ENCODE data around the gene ETV6. TPM values are rescaled to one million over a fixed set of nuclear protein-coding genes. Genes with fewer than 3 reads are reported as not detected.
"Not testable (repeated sequence)": the region's sequence is repeated elsewhere in the genome, so short reads cannot be mapped to it uniquely, and the experiment has no call there.

ETV6 gene
- total RNA-seq, 1 donor from 2014 or later: 72.7 TPM

DNA sequence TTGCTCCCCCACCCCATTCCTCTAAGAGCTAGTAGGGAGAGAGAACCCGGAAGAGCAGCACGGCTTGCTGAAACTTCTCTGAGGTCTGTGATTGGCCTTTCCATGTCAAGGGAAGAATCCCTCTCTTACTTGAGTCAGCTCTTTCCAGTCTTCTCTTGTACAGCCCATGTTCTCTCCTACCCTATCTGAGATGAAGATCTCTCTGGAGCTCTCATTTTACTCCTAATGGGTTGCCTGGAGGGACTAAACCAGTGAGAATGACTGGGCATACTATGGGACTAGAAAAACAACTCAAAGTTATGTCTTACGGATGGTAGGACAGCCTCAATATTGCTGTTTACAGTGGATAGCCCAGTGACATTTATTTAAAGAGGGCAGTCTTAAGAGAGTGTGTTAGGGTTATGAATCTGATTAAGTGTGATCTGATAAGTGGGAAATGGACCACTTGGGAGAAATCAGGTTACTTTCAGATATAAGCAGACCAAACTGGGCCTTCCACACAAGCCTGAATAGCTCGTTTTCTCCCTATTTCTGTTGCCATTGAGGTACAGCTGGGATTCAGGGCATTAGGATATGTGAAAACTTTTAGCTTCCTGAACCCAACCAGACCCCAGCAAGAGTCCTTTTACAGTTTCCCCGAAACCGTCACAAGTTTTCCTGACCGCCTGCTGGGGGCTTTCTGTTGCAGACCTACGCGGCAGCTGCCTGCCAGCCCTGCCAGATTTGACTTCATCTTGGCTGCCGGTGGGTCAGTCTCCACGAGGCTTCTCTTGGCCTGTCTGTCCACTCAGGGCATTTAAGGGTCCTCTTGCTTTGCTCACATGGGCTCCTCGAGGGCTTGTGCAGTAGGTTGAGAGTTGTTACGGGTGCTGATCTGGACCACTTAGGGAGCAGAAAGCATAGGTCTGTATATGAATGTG is 16.9 kb downstream of the ETV6 start:
- intact Hi-C loops (cut with micrococcal nuclease): no loop called here

DNA sequence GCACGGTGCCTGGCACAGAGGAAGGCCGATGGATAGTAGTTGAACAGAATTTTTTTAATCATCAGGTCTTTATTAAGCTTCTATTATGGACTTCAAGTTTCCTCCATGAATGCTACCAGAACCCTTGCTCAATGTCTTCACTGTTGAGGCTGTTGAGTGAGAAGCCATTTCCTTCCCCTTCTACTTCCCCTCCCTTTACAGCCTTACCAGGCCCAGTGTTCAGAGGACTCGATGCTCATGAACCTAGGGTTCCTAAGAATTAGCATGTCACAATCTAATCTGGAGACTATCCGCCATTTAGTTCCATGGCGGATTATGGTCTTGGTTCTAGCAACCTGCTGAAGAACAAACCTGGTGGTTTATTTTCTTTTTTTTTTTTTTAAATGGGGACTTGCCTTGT is 17.7 kb downstream of the ETV6 start:
- intact Hi-C loops (cut with micrococcal nuclease): no loop called here

DNA sequence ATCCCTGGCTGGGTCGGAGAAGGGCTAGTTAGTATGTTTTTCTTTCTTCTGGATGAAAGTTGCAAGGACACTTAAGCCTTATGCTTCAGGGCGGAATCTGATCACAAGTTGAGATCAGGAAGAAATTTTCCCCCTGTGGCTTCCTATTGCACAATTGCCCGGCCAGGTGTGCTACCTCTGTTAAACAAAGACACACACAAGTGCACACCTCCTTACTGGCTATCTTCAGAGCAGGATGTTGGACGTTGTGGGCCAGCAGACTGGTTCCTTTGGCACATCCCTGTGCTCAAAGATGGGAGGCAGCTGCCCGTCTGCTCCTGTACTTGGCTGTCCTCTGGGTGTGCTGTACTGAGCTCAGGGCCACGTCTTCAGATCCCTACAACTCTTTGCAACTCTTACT is 19.1 kb downstream of the ETV6 start:
- intact Hi-C loops (cut with micrococcal nuclease): no loop called here

DNA sequence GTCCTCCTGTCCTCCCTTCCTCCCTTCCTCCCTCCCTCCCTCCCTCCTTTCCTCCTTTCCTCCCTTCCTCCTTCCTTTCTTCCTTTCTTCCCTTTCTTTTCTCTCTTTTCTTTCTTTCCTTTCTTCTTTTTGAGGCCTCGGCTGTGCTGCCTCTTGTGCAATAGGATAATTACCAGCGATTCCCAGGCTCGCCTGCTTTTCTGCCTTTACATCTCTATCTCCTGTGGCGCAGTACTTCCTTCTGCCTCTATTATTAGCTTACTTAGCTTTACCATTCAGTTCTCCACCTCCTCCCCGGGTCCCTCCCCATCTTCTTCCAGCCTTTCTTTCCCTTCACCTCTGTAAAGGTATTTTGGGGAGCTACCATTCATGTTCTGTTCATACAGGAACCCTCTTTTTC is 19.9 kb downstream of the ETV6 start:
- intact Hi-C loops (cut with micrococcal nuclease): no loop called here

DNA sequence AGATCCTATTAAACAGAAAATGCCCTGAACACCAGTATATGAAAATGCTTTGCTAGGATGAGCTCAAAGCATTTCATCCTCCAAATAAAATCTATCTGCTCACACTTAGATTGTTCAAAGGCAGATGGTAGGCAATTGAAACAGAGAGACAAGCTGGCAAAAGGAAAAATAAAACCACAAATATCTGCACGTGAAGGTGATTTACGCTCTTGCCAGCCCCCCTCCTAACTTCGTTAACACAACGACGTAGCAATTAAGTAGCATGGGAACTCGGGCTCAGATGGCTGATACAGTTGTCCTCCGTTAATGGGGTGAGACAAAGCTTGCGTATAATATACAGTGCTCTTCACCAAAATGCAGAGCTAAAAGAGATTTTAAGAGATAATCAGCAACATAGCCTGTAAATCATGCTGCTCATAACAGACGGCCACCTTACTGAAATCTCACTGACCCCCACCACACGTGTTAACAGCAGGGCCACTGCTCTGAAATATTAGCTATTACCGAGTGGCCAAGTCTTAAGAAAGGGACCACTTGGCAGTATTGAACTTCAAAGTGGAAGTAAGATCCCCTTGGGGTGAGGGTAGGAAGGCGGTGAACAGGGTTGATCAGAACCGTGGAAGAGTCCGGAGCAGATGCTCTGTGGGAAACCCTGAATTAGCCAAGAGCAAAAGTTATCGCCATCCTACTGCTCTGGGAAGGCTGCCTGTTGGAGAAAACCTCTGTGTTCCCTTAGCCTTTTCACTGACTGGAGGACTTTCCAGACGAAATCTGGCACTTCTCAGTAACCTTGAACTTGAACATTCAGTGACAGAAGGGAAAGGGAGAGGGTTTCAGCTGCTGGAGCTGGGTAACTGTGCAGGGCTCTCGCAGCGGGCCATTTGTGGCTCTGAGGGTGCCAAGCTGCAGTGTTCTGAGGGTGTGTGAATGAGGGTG is 23.1 kb downstream of the ETV6 start:
- intact Hi-C loops (cut with micrococcal nuclease): no loop called here

DNA sequence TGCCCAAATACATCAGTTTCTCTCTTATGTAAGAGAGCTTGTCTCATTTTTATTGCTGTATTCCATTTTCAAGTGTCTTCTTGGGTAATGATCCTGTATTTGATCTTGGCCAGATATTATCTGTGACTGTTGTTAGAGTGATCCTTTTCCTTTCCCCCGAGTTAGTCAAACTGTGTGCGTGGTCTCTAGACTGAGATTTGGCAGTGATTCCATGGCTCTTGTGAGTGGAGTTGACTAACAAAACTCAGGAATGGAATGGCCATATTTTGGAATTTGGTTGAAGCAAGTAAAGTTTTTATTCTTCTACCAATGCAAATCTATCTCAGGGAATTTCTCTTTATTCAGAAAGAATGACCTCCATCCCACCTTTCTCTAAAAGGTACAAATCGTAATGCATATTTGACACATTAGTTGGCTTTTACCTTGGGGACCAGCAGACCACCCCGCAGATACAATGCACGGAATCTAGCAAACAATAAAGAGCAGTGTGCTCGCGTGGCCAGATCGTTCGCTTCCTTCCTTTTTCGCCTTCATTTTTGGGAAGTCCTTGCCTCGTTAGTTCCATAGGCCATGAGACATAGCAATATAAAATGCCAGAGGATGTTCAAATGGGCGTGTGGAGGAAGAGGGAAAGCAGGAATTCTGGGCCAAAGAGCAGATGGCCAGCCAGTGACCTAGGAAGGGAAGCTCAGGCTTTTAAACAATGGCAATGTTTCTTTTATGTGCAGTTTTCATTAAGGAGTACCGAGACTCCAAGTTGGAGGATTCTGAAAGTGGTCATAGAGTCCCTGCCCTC is 24.4 kb downstream of the ETV6 start:
- intact Hi-C loops (cut with micrococcal nuclease): no loop called here

DNA sequence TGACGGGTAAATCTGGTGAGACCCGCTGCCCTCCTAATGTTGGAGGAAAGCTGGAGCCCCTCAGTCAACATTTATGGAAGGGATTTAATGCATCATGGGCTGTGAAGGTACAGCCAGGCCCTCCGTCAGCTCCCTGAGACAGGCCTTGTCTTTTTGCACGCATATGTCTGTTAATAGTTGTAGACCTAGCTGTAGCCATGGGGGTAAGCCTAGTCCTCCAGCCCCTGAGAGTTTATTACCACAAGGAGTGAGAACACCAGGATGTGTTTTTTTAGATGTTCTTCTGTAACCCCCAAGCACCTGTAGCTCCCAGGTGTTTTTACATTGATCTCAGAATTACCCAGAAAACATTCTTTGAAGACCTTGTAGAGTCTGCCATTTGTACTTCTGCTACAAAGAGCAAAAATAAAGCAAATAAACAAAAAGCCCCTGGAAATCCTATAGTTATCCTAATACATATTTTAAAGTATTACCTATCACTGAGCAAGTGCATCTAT is 25.5 kb downstream of the ETV6 start:
- intact Hi-C loops (cut with micrococcal nuclease): no loop called here

DNA sequence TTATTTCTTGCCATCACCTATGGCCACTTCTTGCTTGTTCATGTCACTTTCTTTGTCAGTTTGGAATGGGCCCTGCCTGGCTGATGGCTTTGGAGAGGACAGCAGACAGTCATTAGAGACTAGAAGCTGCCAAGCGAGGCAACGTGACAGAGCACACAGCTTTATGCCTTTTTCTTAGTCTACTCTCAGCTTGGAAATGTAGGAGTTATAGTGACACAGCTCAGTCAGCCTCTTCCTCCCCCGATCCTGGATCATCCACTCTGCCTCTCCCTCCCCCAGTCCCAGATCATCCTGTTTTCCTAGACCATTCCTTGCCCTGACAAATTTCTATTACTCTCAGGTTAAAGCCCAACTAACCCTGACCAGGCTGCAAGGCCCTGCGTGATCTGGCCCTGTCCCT is 26.6 kb downstream of the ETV6 start:
- intact Hi-C loops (cut with micrococcal nuclease): no loop called here

DNA sequence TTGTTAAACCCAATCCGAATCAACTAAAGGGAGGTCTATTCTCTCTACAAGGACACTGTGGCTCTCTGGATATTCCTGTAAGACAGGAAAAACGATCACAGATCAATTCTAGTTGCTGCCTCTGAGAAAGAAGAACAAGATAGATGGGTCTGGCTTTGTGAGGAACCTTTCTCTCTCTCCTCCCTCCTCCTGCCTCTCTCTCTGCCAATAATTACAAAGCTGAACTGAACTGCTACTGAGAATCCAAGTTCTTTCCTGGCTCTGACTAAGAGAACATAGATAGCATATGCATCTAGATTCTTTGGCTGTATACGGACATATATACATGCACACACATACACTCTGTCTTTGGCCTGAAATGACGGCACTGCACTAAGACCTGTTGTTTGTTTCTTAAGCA is 27.6 kb downstream of the ETV6 start:
- intact Hi-C loops (cut with micrococcal nuclease): no loop called here

DNA sequence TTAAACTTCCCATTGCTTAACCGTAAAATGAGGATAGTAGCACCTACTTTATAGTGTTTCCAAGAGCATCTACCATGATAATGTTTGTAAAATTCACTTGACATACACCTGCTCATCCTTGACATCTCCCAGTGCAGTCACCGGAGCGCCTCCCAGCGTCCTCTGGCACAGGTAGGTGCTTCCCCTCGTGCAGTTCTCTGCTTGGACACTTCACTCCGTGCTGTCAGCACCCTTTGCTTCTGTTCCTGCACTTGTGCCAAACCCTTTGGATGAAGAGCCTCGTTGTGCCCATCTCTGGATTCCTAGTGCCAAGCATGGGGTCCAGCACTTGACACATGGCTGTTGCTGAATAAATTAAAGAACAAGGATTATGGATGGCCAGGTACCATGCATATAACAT is 28.3 kb downstream of the ETV6 start:
- intact Hi-C loops (cut with micrococcal nuclease): no loop called here

DNA sequence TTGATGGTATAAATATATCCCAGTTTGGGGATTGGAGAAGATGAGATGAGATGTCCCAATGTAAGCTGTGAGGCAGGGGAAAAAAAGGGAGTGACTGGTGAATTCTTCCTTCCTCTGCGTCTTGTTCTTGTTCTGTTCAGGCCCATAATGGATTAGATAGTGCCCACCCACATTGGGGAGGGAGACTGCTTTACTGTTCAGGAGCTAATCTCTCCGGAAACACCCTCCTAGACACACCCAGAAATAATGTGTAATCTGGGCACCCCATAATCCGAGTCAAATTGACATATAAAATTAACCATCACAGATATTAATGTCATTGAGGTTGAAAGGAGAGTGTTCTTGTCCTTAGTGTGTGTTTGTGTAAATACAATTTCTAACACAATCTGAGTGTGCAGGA is 29.3 kb downstream of the ETV6 start:
- intact Hi-C loops (cut with micrococcal nuclease): no loop called here

DNA sequence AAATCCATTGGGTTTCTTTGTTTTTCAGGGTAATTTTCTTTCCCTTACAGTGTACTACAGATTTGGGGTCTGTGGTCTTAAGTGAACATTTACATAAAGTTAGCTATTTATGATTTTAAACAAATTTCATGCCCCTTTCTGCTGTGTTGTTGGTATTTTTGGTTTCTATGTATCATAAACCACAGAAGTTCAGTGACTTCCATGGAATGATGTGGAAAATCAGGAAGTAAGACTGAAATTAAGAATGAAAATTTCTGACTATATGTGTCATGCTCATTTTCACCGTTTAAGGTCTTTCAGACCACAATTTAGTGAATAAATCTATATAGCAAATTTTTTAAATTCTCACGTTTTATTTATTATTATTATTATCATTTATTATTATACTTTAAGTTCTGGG is 31.7 kb downstream of the ETV6 start:
- intact Hi-C loops (cut with micrococcal nuclease): no loop called here

DNA sequence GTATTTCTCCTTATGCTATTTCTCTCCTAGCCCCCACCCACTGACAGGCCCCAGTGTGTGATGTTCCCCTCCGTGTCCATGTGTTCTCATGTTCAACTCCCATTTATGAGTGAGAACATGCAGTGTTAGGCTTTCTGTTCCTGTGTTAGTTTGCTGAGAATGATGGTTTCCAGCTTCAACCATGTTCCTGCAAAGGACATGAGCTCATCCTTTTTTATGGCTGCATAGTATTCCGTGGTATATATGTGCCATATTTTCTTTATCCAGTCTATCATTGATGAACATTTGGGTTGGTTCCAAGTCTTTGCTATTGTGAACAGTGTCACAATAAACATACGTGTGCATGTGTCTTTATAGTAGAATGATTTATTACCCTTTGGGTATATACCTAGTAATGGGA is 32.2 kb downstream of the ETV6 start:
- intact Hi-C loops (cut with micrococcal nuclease): not testable (repeated sequence)

DNA sequence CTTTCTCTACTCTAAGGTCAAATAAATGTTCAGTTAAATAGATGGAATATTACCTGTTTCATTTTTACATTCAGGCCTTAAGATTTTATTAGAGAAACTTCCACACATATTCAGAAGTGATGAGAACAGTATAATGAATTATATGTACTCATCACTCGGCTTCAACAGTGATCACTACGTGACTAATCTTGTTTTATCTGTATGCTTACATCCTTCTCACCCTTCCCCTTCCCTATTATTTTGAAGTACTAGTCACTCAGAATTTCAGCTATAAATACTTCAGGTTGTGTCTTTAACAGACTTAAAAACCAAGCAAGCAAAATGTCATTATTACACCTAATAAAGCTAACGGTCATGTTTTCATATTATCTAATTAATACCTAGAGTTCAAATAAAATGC is 34.9 kb downstream of the ETV6 start:
- intact Hi-C loops (cut with micrococcal nuclease): no loop called here

DNA sequence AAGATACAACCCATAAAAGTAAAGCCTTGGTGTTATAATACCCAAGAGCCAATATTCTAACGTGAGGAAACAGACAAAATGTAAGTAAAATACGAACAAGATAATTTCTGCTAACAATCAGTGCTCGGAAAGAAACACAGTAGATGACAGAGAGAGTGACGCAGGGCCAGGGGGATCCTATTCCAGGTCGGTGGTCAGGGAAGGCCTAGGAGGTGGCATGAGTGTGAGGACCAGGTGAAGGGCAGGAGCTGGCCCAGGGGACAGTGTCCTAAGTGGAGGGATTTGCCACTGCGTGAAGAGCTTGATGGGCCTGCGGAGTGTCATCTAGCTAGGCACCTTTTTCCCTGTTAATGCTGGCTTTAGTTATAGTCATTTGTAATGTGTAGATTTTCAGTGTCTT is 35.3 kb downstream of the ETV6 start:
- intact Hi-C loops (cut with micrococcal nuclease): no loop called here

DNA sequence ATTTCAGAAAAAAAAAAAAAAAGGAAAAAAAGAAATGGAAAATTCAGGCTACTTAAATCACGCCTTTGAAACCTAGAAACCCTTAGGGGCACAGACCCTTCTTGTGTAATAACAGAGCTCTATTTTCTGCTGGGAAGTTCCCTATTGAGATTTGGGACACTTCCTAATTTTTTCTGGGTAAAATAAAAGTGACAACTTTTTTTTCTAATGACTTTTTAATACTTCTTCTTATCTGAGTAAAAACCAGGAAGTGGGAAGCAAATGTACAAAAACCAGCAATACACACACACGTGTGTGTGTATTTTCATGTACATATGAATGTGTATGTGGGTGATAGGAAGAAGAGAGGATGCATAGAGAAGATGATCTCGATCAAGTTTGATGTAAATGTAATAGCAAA is 35.8 kb downstream of the ETV6 start:
- intact Hi-C loops (cut with micrococcal nuclease): no loop called here

DNA sequence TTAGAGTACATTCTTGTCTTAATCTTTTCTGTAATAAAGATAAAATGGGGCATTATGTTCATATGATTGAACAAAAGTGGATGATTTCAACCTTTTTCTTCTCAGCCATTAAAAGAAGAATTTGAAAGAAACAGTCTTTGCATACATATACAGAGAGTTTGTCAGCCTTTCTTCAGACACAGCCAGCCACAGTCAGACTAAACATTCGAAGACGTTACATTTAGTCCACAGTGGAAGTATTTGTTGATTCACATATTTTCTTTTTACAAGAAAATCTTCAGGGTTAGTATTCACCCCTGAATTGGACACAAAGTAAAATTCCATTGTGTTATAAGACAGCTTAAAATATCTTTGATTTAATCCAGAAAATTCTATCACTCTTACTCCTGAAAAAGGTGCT is 36.2 kb downstream of the ETV6 start:
- intact Hi-C loops (cut with micrococcal nuclease): no loop called here

DNA sequence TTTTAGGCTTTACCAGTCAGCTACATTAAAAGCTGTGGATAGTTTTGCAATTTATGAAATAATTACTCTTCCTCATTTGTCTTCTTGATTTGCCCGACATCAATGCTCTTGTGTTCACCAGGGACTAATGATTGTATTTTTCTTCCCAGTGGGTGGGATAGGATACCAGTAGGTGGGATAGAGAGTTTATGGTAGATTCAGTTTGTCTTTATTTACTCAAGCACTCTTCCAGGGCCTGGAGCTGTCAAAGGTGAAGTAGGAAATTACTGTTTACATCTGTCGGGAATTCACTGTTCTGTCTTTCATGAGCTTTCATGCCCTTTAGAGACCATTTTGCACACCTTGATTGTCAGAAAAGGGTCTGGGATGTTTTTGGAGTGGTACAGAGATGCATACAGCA is 36.6 kb downstream of the ETV6 start:
- intact Hi-C loops (cut with micrococcal nuclease): no loop called here

DNA sequence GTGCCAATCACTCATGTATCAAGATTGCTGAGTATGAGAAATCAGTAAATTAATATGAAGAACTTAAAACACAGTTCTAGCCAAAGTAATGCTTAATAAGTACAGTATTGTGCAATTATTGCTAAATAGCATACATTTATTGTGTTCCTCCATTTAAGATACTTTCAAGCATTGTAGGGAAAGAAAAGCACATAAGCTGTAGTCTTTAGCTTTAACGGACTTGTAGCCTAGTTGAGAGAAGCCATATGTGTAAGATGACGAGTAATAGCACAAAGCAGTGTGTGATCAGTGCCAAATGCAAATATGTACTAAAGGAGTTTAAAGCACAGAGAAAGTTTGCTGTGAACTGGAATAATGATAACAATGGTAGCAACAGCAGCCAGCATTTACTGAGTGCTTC is 38.1 kb downstream of the ETV6 start:
- intact Hi-C loops (cut with micrococcal nuclease): no loop called here

DNA sequence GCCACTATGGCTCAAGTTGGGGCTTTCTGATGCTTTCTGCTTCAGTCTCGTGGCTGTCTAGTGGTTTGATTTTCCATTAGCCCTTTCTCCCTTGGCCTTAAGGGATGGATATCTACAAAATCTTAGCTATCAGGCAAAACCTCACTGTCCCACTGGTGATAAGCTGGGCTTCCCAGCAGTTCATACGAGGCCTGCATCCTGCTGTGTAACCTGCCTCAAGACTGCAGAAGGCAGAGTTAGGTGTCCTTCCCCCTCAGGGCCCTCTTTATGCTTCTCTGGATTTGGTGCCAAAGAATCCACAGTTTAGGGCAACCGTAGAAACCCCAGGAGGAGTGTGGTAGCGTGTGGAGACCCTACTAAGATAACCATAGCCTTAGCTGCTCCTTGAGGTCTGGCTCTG is 38.9 kb downstream of the ETV6 start:
- intact Hi-C loops (cut with micrococcal nuclease): no loop called here

DNA sequence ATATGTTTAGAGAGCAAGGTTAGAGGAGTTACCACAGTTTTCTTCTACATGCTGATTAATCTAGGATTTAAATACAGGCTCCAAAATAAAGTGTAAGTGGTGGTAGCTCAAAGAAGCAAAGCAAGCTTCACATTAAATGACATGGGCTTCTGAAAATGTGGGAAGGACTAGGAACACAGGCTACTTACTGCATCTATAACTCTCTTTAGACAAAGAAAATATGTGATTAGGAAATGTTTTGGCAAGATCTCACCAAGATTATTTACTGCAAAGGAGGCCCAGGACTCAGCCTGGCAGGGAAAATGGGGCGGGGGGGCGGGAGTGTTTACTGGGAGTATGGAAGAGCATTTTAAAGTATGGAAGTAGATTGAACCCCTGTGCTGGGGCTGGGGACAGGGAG is 39.4 kb downstream of the ETV6 start:
- intact Hi-C loops (cut with micrococcal nuclease): no loop called here

Data from T-helper 1 cell treated with Interleukin-12 subunit alpha and Interleukin-12 subunit beta and Interleukin-4 antibody, amounts not matched to agents 30 ng/mL and 1 ng/mL, for 36 hours (primary cell).